GM21515 (cell line): Measurements from ENCODE around the gene NDUFA5.
A peak's percentile ranks its signal among the peaks of the same experiment; 100 is the strongest.
"Not testable (repeated sequence)": the region's sequence is repeated elsewhere in the genome, so short reads cannot be mapped to it uniquely, and the experiment has no call there.

Experiments used
- ATAC-seq: cut with Tn5 transposase; IDR thresholded peaks from one replicate; pipeline ENCODE4 v1.9.1; 2021; ENCODE audit not compliant: unreplicated experiment

NDUFA5 gene

GRCh38 chr7:123526533-123526932 lies 31.1 kb downstream of the NDUFA5 start:
- ATAC-seq: not testable (repeated sequence)

DNA sequence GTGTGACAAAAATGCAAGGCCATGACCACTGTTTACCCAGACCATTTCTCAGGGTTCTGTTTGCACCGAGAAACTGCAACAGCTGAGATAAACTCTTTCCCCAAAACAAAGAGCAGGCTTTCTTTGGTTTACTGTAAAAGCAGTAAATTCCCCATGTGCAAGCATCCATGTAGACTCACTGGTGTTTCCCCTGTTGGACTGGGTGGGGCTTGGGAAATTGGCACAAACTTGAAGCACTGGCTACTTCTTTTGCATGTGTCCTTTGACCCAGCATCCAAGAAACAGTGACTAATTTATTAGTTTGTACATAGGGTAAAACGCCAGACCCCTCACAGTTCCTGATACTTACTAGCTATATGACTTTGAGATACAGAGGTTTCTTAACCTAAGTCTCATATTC lies 35.6 kb downstream of the NDUFA5 start:
- no peak for ATAC-seq

- no peak for ATAC-seq
These were observed 52.4 kb downstream of the NDUFA5 start for GRCh38 chr7:123505221-123505620.

DNA sequence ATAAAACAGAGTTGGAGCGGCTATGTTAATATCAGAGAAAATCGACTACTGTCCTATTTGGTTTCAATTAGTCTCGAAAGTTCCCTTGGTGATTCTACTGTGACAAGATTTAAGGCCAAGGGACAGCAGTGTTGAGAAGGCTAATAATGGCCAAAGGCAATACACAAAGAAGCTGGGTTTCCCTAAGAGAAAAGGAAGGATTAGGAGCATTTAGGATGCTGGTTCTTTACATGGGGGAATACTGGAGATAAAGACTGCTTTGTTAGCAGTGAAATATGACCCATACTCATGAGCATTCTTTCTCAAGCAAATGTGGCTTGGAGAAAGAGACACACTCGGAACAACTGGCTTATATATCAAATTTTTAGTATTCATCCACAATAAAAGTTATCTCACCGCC lies 55.4 kb downstream of the NDUFA5 start:
- no peak for ATAC-seq

DNA sequence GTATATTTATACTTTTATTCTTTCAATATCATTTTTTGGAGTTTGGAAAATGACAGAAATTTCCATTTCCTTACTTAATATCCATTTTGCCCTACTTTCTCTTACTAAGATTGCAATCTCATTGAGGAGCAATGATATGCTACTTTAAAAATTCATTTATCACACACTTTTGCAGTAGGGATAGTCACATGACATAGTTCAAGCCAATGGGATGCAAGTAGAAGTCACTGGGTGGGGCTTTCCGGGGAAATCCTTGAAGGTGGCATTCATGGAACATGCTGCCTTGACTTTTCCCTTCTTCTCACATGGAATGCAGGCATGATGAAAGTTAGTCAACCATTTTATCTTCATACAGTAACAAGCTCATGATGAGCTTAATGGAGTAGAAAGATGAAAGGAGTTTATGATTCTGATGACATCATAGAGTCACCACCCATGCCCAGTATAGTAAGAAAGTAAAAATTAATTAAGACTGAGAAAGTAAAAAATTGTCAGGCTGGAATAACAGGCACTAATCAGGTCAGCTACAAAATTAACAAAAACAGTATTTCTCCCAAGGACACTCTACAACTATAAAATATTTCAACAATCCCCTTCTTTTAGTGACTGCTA lies 56.6 kb downstream of the NDUFA5 start:
- ATAC-seq: no peak

DNA sequence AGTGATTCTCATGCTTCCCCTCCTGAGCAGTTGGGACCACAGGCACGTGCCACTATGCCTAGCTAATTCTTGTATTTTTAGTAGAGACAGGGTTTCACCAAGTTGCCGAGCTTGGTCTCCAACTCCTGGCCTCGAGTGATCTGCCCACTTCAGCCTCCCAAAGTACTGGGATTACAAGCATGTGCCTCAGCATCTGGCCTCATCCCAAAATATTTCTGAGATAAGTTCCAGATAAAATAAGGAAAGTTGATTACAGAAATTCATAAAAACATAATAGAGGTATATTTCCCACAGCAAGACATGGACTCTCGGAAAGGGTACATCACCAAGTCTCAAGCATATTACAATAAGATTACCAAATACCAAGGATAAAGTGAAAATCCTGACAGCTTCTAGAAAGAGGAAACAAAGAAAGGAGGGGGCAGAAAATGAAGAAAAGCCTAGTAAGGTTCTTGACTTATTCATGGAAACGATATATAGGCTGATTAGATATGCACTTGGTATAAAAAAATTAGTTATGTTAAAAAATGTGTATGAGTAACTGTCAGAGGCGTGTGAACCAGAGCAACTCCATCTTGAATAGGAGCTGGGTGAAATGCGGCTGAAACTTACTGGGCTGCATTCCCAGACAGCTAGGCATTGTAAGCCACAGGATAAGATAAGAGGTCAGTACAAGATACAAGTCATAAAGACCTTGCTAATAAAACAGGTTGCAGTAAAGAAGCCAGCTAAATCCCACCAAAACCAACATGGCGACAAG lies 58.2 kb downstream of the NDUFA5 start:
- ATAC-seq: no peak

DNA sequence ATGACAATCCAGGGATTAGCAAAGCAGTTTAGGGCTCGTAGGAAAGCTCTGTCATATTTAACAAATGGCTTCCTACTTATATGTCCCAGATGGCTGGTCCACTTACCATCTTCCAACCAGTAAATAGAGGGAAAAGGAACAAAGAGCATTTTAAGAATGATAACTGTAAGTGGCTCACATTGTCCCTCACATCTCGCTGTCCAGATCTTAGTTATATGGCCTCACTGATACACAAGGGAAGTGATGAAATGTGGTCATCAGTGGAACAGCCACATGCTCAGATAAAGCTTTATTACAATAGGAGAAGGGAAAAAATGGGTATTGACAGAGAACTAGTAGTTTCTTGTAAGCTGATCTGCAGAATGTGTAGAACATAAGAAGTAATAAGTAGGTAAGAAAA lies 59.0 kb downstream of the NDUFA5 start:
- ATAC-seq: no peak

DNA sequence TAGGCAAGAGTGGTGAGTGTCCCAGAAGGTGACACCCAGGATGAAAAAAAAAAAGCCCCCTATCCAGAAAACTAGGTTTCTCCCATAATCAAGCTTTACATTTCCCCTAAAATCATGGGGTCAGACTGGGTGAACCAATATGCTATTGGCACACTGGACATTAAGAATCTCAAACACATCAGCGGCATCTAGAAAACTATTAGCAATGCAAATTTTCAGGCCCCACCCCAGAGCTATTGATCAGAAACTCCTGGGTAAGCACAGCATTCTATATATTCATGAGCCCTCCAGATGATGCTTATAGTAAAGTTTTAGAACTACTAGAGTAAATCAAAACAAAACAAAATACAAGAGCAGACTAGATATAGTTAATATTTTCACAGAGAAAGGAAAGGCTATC lies 59.6 kb downstream of the NDUFA5 start:
- no peak for ATAC-seq

DNA sequence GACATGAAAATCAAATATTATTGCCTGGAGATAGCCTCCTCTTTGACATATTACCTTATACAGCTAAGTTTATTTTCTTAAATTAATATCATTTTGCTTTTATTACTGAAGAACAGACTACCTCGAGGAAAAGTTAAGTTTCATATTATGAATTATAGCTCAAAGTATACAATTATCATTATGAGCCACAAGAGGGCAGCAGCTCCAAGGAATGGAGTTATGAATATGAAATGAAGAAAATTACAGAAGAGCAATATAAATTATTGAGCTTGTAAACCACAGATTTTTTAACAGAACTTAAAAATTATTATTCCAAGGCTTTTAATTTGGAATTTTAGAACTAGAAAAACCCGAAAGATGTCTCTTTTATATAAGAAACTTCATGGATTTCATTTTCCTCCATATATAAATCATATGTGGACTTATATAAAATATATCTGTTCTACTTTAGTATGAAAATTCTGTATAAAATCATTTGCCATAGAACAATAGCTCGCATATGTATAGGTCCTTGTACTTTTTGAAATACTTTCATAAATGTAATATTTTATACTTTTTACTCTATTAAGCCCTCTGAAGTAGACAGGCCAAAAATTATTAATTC lies 63.3 kb downstream of the NDUFA5 start:
- ATAC-seq: no peak

GRCh38 chr7:123492485-123492884 lies 65.1 kb downstream of the NDUFA5 start:
- peak; percentile 71 for ATAC-seq
